GM12892 (cell line): ENCODE data around the gene GRID1.

Experiments
- DNase-seq: peaks from one replicate; pipeline ENCODE4 v3.0.0; 2011; ENCODE audit not compliant: insufficient read length
- FAIRE-seq: peaks from 2 replicates; lab custom pipeline; 2011; peaks lifted over from hg19 to GRCh38; lab: Jason Lieb, UNC
- POLR2A ChIP-seq: IDR thresholded peaks from 2 replicates; pipeline ENCODE4 v1.6.1; 2011; ENCODE audit warnings: low read depth, low read length, control low read depth
- POLR2AphosphoS5 ChIP-seq: IDR thresholded peaks from 2 replicates; pipeline ENCODE4 v1.6.1; 2011; ENCODE audit warnings: low read depth, low read length, control low read depth
- TAF1 ChIP-seq: IDR thresholded peaks from 2 replicates; pipeline ENCODE4 v1.6.1; 2011; ENCODE audit warnings: low read depth, mild to moderate bottlenecking, control low read depth, low read length, borderline replicate concordance

Gene GRID1

DNA sequence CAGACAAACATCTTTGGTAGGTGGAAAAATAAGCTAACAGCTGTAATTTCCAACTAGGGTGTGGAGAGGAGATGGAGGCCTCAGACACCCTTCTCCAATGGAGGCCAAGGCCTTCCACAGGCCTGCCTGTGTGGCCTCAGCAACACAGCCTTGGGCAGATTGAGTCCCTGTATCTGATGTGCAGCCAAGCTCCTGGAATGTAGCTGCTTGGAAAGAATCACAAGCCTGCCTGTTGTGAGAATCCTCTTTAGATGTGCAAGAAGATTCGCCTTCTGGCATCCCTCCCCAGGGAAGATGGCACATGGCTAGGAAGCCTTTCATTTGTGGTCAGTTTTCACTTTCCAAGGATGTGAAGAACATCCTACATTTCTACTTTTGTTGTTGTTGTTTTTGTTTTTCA lies 684.0 kb downstream of the GRID1 start:
- no peak for DNase-seq
- FAIRE-seq = no peak
- TF ChIP-seq TAF1 (no peak), POLR2A (no peak), POLR2AphosphoS5 (no peak)

DNA sequence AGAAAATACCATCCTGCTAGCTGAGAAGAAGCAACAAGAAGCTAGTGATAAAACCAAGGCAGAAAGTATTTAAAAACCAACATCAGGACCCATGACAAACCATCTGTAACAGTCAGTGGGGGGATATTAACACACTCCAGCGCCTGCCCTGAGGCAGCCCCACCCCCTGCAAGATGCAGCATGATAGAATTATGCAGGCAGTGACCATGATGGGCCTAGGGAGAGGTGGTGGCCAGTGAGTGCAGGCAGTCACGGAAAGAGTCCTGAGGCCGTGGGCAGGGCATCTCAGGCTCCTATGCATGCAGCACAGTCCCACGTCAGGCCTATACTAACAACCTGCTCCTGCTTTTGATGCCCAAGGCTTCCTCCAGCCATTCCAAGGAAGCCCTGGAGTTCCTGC lies 686.9 kb downstream of the GRID1 start:
- DNase-seq (no peak), FAIRE-seq (no peak)
- TF ChIP-seq POLR2A (no peak), POLR2AphosphoS5 (no peak), TAF1 (no peak)

DNA sequence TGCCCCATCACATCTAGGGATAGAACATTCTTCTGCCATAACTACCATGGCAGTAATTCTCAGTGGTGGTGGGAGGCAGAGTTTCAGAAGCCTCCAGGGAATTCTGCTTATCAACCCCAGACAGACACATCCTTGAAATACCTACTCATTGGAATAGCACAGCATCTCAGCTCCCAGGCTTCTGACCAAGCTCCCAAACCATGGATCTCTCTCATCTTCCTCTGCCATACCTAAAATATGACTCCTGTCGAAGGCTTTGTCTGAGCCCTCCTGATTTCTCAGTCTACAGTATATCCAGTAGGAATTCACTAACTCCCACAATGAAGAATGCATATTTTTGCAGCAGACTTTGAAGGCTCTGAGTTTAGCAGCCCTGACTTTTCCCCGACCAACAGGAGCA lies 687.5 kb downstream of the GRID1 start:
- no peak for DNase-seq
- no peak for TF ChIP-seq POLR2AphosphoS5
- no peak for TF ChIP-seq POLR2A
- TF ChIP-seq TAF1 = no peak
- FAIRE-seq = no peak

DNA sequence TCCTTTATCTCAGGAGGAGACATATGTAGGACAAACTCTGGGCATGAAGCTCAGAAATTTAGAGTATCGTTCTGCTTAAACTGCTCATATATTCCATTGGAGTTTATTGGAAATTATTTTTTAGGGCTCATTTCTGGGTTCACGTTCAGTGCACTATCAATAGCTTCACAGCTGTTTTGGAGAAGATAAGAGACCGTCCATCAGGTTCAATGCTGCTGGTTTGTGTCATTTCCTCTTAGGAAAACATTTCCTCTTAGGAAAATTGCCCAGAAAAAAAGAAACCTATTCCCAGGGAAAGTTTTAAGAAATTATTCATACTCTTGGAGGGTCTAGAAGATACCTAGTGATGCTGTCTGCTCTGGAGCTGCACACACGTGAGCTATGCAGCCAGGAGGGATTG lies 691.7 kb downstream of the GRID1 start:
- DNase-seq (no peak), FAIRE-seq (no peak)
- no peak for TF ChIP-seq TAF1
- no peak for TF ChIP-seq POLR2AphosphoS5
- TF ChIP-seq POLR2A = no peak

DNA sequence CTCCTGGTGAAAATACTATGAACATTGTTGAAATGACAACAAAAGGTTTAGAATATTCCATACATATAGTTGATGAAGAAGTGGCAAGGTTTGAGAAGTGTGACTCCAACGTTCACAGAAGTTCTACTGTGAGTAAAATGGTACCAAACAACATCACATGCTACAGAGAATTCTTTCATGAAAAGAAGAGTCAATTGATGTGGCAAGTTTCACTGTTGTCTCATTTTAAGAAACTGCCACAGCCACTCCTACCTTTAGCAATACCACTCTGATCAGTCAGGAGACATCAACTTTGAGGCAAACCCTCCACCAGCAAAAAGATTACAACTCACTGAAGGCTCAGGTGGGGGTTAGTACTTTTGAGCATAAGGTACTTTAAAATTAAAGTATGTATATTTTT lies 693.3 kb downstream of the GRID1 start:
- no peak for FAIRE-seq
- TF ChIP-seq POLR2A (no peak), TAF1 (no peak), POLR2AphosphoS5 (no peak)
- no peak for DNase-seq

DNA sequence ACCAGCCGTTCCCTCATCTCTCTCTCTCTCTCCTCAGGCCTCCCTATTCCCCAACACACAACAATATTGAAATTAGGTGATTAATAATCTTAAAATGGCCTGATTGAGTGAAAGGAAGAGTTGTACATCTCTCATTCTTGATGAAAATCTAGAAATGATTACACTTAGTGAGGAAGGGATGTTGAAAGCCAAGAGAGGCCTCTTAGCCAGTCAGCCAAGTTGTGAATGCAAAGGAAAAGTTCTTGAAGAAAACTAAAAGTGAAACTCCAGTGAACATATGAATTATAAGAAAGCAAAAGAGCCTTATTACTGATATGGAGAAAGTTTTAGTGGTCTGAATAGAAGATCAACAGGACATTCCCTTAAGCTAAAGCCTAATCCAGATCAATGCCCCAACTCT lies 695.1 kb downstream of the GRID1 start:
- TF ChIP-seq POLR2AphosphoS5 = no peak
- no peak for TF ChIP-seq POLR2A
- TF ChIP-seq TAF1 = no peak
- no peak for DNase-seq
- FAIRE-seq = no peak

DNA sequence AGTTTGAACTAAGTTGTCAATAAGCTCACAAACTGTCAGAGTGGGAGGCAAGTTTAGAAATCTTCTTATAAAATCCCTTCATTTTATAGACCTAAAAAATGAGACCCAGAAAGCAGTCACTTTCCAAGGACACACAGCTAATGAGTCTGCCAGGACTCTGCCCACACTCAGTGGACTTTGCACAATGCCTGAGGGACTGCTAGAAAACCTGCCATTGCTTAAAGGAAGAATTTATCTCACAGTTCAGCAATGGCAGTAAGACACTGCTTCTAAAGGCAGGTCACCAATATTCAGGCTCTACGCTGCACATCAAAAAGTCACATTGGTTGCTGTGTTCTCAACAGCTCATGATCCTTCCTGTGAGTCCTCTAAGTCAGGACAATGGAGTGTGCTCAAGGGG lies 698.1 kb downstream of the GRID1 start:
- TF ChIP-seq POLR2AphosphoS5 (no peak), TAF1 (no peak), POLR2A (no peak)
- DNase-seq (no peak), FAIRE-seq (no peak)

DNA sequence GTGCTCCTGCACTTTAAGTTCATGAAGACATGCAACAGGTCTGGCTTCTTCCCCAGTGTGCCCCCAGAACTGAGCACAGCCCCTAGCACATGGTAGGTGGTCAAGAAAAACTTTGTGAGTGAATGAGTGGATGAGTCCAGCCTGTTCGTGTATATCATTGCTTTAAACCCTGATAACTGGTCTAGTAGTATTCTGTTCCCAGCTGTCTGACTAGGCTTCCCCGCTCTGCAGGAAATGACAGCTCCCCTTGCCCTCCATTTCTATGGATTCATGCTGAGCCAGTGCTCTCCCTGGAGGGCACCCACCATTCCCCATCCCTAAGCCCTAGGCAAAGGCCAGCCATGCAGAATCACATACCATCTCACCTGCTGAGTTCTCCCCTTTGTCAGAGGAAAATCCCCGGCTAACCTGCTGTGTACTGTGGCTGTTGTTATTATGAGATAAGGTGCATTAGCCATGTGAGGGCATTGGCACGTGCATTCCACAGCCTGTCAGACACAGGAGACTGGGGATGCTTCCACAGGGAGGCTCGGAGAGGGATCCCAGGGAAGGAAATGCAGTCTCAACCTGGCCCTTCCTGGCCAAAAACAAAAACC lies 698.9 kb downstream of the GRID1 start:
- DNase-seq (no peak), FAIRE-seq (no peak)
- TF ChIP-seq TAF1 (no peak), POLR2AphosphoS5 (no peak), POLR2A (no peak)

DNA sequence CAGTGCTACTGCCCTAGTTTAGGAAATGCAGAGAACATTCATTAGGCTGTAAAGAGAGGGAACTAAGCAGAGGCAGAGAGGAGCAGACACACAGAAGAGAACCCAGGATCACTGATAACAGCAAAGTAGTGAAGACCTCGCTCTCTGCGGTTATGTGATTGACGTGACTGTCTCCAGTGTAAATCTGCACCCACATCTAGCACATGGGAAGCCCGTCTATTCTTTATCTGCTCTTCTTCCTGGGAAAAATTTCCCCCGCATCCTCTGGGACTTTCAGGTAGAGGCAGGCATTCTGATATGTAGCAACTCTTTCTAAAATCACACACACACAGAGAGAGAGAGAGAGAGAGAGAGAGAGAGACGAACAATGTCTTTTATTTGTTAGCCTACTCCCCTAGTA lies 699.6 kb downstream of the GRID1 start:
- DNase-seq (no peak), FAIRE-seq (no peak)
- TF ChIP-seq POLR2A (no peak), TAF1 (no peak), POLR2AphosphoS5 (no peak)

DNA sequence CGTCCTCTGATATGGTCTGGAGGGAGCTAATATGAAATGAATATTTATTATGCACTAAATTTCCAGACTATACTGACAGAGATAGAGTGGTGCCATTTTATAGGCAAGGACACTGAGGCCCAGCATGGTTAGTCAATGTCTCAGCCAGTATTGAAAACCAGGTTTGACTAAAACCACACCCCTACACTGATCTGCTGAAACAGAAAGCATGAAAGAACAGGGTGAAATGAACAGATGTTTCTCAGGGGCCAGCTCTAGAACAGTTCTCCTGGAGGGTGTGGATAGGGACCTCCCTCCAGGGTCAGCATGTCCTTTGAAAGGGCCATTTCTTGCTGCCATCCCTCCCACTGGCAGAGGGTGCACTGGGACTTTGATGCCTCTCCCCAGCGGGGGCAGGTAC lies 700.5 kb downstream of the GRID1 start:
- TF ChIP-seq POLR2A = no peak
- TF ChIP-seq TAF1 = no peak
- no peak for TF ChIP-seq POLR2AphosphoS5
- no peak for FAIRE-seq
- DNase-seq = no peak

DNA sequence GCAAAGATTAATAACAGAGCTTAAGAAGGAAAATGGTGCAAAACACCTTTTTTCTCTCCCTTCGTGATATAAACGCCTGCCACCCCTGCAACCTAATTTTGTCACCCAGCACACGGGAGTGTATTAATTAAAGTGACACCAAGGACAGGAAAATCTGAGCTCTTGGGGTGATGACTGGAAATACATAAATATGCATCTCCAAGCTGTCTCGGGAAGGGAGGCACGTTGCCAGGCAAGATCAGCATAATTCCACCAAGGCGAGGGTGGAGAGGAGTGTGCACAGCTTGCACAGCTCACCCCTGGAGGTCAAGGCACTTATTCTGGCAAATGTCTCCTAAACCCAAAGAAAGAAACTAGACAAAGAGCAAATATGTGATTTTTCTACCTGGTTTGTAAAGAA lies 700.9 kb downstream of the GRID1 start:
- no peak for TF ChIP-seq POLR2AphosphoS5
- no peak for TF ChIP-seq POLR2A
- no peak for TF ChIP-seq TAF1
- DNase-seq (no peak), FAIRE-seq (no peak)

DNA sequence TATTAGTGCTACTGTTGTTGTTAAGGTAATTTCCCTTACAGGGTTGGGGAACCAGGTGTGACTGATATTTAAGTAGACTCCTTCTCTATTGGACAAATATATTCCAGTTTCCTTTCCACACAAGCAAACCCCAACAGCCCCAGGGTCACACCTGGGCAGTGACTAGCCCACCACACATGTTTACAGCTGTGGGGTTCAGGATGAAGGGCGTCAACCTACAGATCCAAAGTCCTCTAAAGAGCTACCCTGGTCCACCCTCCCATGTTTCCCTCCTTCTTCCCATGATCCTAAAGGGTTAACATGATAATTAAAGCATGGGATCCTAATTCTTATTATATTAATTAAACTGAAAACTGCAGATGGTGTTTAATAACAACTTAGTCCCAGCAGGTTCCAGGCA lies 701.5 kb downstream of the GRID1 start:
- no peak for FAIRE-seq
- no peak for TF ChIP-seq POLR2AphosphoS5
- TF ChIP-seq TAF1 = no peak
- no peak for TF ChIP-seq POLR2A
- no peak for DNase-seq
